ENCODE data around the gene PAQR6. TPM values are rescaled to one million over a fixed set of nuclear protein-coding genes. Genes with fewer than 3 reads are reported as not detected.

Gene PAQR6
- total RNA-seq, 1 experiment from 2014 or later = 0.32 TPM

GRCh38 chr1:156281693-156282478, 34.0 kb upstream of the PAQR6 start:
- peaks cover 18% of the 10 kb centered on the region for H3K4me1 ChIP-seq (replicated peaks)
- H3K27me3 ChIP-seq (replicated peaks) = no peaks in the 10 kb centered on the region
- peaks cover 41% of the 10 kb centered on the region for H3K36me3 ChIP-seq
- H3K9me3 ChIP-seq (replicated peaks) = no peaks in the 10 kb centered on the region; the same call in 1 of the 2 replicates
- H3K4me3 ChIP-seq = peak overlapping the region; percentile 92
- peak in 1 of 2 experiments; percentile 19 for DNase-seq (ENCODE audit: low read depth in 1 of 2, low spot score in 2 of 2)
- H3K27ac ChIP-seq = peak overlapping the region; percentile 82

- H3K4me3 ChIP-seq = peak overlapping the region; percentile 92
- no peaks in the 10 kb centered on the region; the same call in 1 of the 2 replicates for H3K9me3 ChIP-seq (replicated peaks)
- peak in 1 of 2 experiments; percentile 34 for DNase-seq (ENCODE audit: low read depth in 1 of 2, low spot score in 2 of 2)
- peaks cover 44% of the 10 kb centered on the region for H3K36me3 ChIP-seq
- peaks cover 18% of the 10 kb centered on the region for H3K4me1 ChIP-seq (replicated peaks)
- no peak overlapping the region for H3K27ac ChIP-seq
- H3K27me3 ChIP-seq (replicated peaks) = no peaks in the 10 kb centered on the region
These were observed 33.4 kb upstream of the PAQR6 start for GRCh38 chr1:156281281-156281680.

- Histone ChIP-seq H3K27ac (no peak overlapping the region), H3K9me3 (replicated peaks) (no peaks in the 10 kb centered on the region; the same call in 1 of the 2 replicates), H3K36me3 (peaks cover 56% of the 10 kb centered on the region), H3K4me3 (no peak overlapping the region), H3K27me3 (replicated peaks) (no peaks in the 10 kb centered on the region), H3K4me1 (replicated peaks) (peaks cover 18% of the 10 kb centered on the region)
- no peak for DNase-seq (ENCODE audit: low read depth in 1 of 2, low spot score in 2 of 2)
These were observed 32.0 kb upstream of the PAQR6 start for GRCh38 chr1:156279837-156280236.

GRCh38 chr1:156276966-156277381, 29.1 kb upstream of the PAQR6 start:
- H3K9me3 ChIP-seq (replicated peaks) = no peaks in the 10 kb centered on the region
- peaks cover 10% of the 10 kb centered on the region for H3K4me1 ChIP-seq (replicated peaks)
- H3K4me3 ChIP-seq = no peak overlapping the region
- no peak overlapping the region for H3K27ac ChIP-seq
- no peak for DNase-seq (ENCODE audit: low read depth in 1 of 2, low spot score in 2 of 2)
- H3K27me3 ChIP-seq (replicated peaks) = no peaks in the 10 kb centered on the region
- H3K36me3 ChIP-seq = peaks cover 79% of the 10 kb centered on the region

GRCh38 chr1:156276532-156276931, 28.7 kb upstream of the PAQR6 start:
- peaks cover 83% of the 10 kb centered on the region for H3K36me3 ChIP-seq
- no peak for DNase-seq (ENCODE audit: low read depth in 1 of 2, low spot score in 2 of 2)

GRCh38 chr1:156270314-156270713, 22.5 kb upstream of the PAQR6 start:
- H3K36me3 ChIP-seq = peaks cover 90% of the 10 kb centered on the region

More at GRCh38 chr1:156276532-156276931, 28.7 kb upstream of the PAQR6 start:
- no peak overlapping the region for H3K4me3 ChIP-seq
- H3K27me3 ChIP-seq (replicated peaks) = no peaks in the 10 kb centered on the region
- H3K27ac ChIP-seq = no peak overlapping the region
- H3K9me3 ChIP-seq (replicated peaks) = no peaks in the 10 kb centered on the region
- peaks cover 6% of the 10 kb centered on the region for H3K4me1 ChIP-seq (replicated peaks)

GRCh38 chr1:156268336-156268735, 20.5 kb upstream of the PAQR6 start:
- DNase-seq (ENCODE audit: low read depth in 1 of 2, low spot score in 2 of 2) = no peak

More at GRCh38 chr1:156270314-156270713, 22.5 kb upstream of the PAQR6 start:
- Histone ChIP-seq H3K27ac (no peak overlapping the region), H3K4me1 (replicated peaks) (no peaks in the 10 kb centered on the region), H3K4me3 (no peak overlapping the region), H3K9me3 (replicated peaks) (no peaks in the 10 kb centered on the region), H3K27me3 (replicated peaks) (no peaks in the 10 kb centered on the region)
- no peak for DNase-seq (ENCODE audit: low read depth in 1 of 2, low spot score in 2 of 2)

GRCh38 chr1:156266051-156266450, 18.2 kb upstream of the PAQR6 start:
- DNase-seq (ENCODE audit: low read depth in 1 of 2, low spot score in 2 of 2) = no peak
- no peaks in the 10 kb centered on the region for H3K27me3 ChIP-seq (replicated peaks)
- peaks cover 18% of the 10 kb centered on the region for H3K4me1 ChIP-seq (replicated peaks)
- no peak overlapping the region for H3K4me3 ChIP-seq
- H3K9me3 ChIP-seq (replicated peaks) = no peaks in the 10 kb centered on the region
- peaks cover 92% of the 10 kb centered on the region for H3K36me3 ChIP-seq
- no peak overlapping the region for H3K27ac ChIP-seq

More at GRCh38 chr1:156268336-156268735, 20.5 kb upstream of the PAQR6 start:
- no peaks in the 10 kb centered on the region for H3K27me3 ChIP-seq (replicated peaks)
- no peak overlapping the region for H3K27ac ChIP-seq
- no peaks in the 10 kb centered on the region for H3K9me3 ChIP-seq (replicated peaks)
- peaks cover 6% of the 10 kb centered on the region for H3K4me1 ChIP-seq (replicated peaks)
- H3K4me3 ChIP-seq = no peak overlapping the region
- peaks cover 90% of the 10 kb centered on the region for H3K36me3 ChIP-seq

GRCh38 chr1:156263288-156263655, 15.4 kb upstream of the PAQR6 start:
- H3K36me3 ChIP-seq = peaks cover 94% of the 10 kb centered on the region
- peaks cover 18% of the 10 kb centered on the region for H3K4me1 ChIP-seq (replicated peaks)
- DNase-seq (ENCODE audit: low read depth in 1 of 2, low spot score in 2 of 2) = no peak
- H3K9me3 ChIP-seq (replicated peaks) = no peaks in the 10 kb centered on the region
- H3K27me3 ChIP-seq (replicated peaks) = no peaks in the 10 kb centered on the region
- H3K4me3 ChIP-seq = no peak overlapping the region
- H3K27ac ChIP-seq = 0 out of 2 replicates have a peak overlapping the region, but pooled peaks have one; percentile 33

GRCh38 chr1:156262461-156263287, 14.8 kb upstream of the PAQR6 start:
- Histone ChIP-seq H3K27me3 (replicated peaks) (no peaks in the 10 kb centered on the region), H3K27ac (peak overlapping the region; percentile 33), H3K36me3 (peaks cover 94% of the 10 kb centered on the region), H3K9me3 (replicated peaks) (no peaks in the 10 kb centered on the region), H3K4me1 (replicated peaks) (peaks cover 18% of the 10 kb centered on the region), H3K4me3 (no peak overlapping the region)
- peak in 1 of 2 experiments; percentile 45 for DNase-seq (ENCODE audit: low read depth in 1 of 2, low spot score in 2 of 2)

GRCh38 chr1:156260896-156261295, 13.0 kb upstream of the PAQR6 start:
- H3K27me3 ChIP-seq (replicated peaks) = no peaks in the 10 kb centered on the region
- peaks cover 18% of the 10 kb centered on the region for H3K4me1 ChIP-seq (replicated peaks)
- H3K27ac ChIP-seq = no peak overlapping the region
- H3K36me3 ChIP-seq = peaks cover 92% of the 10 kb centered on the region
- no peak for DNase-seq (ENCODE audit: low read depth in 1 of 2, low spot score in 2 of 2)
- no peak overlapping the region for H3K4me3 ChIP-seq
- H3K9me3 ChIP-seq (replicated peaks) = no peaks in the 10 kb centered on the region

GRCh38 chr1:156259805-156260204, 11.9 kb upstream of the PAQR6 start:
- Histone ChIP-seq H3K27ac (no peak overlapping the region), H3K4me3 (no peak overlapping the region), H3K9me3 (replicated peaks) (no peaks in the 10 kb centered on the region), H3K36me3 (peaks cover 92% of the 10 kb centered on the region), H3K4me1 (replicated peaks) (peaks cover 18% of the 10 kb centered on the region), H3K27me3 (replicated peaks) (no peaks in the 10 kb centered on the region)
- no peak for DNase-seq (ENCODE audit: low read depth in 1 of 2, low spot score in 2 of 2)

- Histone ChIP-seq H3K27me3 (replicated peaks) (no peaks in the 10 kb centered on the region), H3K9me3 (replicated peaks) (no peaks in the 10 kb centered on the region), H3K27ac (no peak overlapping the region), H3K4me1 (replicated peaks) (peaks cover 18% of the 10 kb centered on the region), H3K36me3 (peaks cover 94% of the 10 kb centered on the region), H3K4me3 (no peak overlapping the region)
- DNase-seq (ENCODE audit: low read depth in 1 of 2, low spot score in 2 of 2) = no peak
These were observed 11.0 kb upstream of the PAQR6 start for GRCh38 chr1:156258859-156259258.

- no peak overlapping the region for H3K4me3 ChIP-seq
- peaks cover 94% of the 10 kb centered on the region for H3K36me3 ChIP-seq
- DNase-seq (ENCODE audit: low read depth in 1 of 2, low spot score in 2 of 2) = no peak
- no peaks in the 10 kb centered on the region for H3K9me3 ChIP-seq (replicated peaks)
- H3K27me3 ChIP-seq (replicated peaks) = no peaks in the 10 kb centered on the region
- peaks cover 7% of the 10 kb centered on the region for H3K4me1 ChIP-seq (replicated peaks)
- no peak overlapping the region for H3K27ac ChIP-seq
These were observed 9.9 kb upstream of the PAQR6 start for GRCh38 chr1:156257711-156258110.
